ENCODE measurements around the gene TNFRSF14.

TNFRSF14 gene

DNA sequence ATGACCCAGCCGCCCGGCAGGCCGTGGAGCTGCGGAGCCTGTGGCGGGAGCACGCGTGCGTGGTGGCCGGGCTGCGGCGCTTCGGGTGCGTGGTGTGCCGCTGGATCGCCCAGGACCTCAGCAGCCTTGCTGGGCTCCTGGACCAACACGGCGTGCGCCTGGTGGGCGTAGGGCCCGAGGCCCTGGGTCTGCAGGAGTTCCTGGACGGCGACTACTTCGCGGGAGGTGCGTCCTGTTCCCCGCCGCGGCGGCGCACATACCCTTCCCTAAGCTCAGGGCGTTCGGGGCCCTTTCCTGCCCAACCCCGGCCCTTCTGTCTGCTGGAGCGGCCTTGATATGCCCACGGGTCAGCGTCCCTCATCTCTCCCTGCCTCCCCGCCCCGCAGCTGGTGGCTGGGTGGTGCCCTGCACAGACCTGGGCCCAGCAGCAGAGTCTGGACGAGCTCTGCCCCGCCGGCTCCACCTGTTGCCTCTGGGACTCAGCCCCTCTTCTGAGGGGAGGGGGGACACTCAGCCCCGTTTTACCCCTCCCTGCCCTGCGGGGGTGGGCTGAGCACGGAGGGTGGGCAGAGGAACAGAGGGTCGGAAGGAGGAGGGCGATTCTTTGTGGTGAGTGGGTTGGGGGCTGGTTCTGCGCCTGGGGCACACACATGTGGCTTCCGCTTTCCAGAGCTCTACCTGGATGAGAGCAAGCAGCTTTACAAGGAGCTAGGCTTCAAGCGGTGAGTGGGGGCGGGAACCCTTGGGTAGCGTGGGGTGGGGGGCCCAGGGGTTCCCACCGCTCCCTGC lies 31.1 kb downstream of the TNFRSF14 start:
- no peak for DNase-seq

DNA sequence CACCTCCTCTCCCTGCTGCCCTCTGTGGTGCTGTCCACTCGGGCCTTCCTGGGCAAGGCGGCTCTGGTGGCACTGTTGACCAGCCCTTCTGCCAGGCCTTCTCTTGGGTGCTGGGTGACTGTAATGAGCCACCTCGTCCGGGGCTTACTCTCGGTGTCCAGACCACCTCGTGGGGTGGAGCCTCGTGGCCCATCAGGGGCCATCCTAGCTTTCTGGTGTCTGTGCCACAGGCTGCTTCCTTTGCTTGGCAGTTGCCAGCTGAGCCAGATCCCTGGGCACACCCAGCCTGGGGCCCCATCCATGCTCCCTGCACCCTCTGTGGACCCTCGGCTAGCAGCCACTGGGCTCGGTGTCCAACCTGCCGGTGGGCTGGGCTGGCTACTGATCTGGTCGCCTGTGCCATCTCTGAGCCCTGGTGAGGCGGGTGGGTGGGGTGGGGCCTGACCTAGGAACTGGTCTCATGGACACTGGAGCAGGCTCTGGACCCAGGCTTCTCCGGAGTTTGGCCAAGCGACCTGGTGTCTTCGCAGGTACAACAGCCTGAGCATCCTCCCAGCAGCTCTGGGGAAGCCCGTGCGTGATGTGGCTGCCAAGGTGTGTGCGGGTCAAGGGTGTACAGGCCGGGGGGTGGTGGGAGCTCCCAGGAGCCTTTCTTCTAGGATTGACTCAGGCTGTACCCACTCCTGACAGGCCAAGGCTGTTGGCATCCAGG lies 31.8 kb downstream of the TNFRSF14 start:
- no peaks in the 10 kb centered on the region for H3K36me3 ChIP-seq (ENCODE audit: control insufficient read depth, insufficient read depth, low read length)
- H3K4me3 ChIP-seq (ENCODE audit: insufficient read depth, low read depth, low read length, poor library complexity, severe bottlenecking), result no peak overlapping the region
- no peak for DNase-seq
- peaks cover 40% of the 10 kb centered on the region for H3K4me1 ChIP-seq (ENCODE audit: control insufficient read depth, insufficient read depth, low read length, poor library complexity, severe bottlenecking)
- no peak overlapping the region for H3K27ac ChIP-seq (ENCODE audit: insufficient read depth, low read length, poor library complexity, severe bottlenecking)
- no peaks in the 10 kb centered on the region for H3K27me3 ChIP-seq (replicated peaks; ENCODE audit: control insufficient read depth, insufficient read depth, low read length, poor library complexity, severe bottlenecking)
- no peaks in the 10 kb centered on the region for H3K9me3 ChIP-seq (ENCODE audit: control insufficient read depth, low read length)

More for the DNA sequence above, 31.1 kb downstream of the TNFRSF14 start:
- Histone ChIP-seq H3K4me1 (ENCODE audit: control insufficient read depth, insufficient read depth, low read length, poor library complexity, severe bottlenecking) (peaks cover 40% of the 10 kb centered on the region), H3K4me3 (ENCODE audit: insufficient read depth, low read depth, low read length, poor library complexity, severe bottlenecking) (peak overlapping the region; percentile 72), H3K36me3 (ENCODE audit: control insufficient read depth, insufficient read depth, low read length) (no peaks in the 10 kb centered on the region), H3K27me3 (replicated peaks; ENCODE audit: control insufficient read depth, insufficient read depth, low read length, poor library complexity, severe bottlenecking) (no peaks in the 10 kb centered on the region), H3K27ac (ENCODE audit: insufficient read depth, low read length, poor library complexity, severe bottlenecking) (peak overlapping the region; percentile 95), H3K9me3 (ENCODE audit: control insufficient read depth, low read length) (no peaks in the 10 kb centered on the region)

DNA sequence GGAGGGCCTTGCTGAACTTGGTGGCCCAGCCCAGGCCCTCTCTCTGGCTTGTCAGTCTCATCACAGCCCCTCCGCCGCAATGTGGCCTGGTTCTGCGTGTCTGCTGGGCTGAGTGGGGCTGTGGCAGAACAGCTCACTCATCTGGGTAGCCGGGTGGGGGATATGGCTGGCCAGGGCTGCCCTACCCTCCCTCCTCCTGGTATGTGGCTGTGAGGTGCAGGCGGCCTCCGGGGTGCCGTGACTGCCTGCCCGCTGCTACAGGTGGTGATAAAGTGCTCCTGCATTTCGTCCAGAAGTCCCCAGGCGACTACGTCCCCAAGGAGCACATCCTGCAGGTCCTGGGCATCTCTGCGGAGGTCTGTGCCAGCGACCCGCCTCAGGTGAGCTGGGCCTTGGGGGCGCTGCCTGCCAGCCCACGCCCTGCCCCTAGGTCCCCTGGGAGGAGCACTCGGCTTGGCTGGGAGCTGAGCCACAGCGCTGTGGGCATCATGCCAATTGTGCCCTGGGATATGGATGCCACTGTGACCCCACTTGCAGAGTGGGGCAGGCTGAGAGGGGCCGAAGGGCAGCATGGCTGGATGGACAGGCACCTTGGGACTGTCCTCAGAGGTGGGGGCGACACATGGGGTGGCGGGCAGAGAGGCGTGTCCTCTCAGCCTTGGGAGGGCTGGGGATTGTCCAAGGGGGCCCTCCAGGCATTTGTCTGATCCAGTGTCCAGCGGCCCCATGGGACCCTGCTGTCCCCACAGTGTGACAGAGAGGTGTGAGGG lies 32.7 kb downstream of the TNFRSF14 start:
- Histone ChIP-seq H3K4me1 (ENCODE audit: control insufficient read depth, insufficient read depth, low read length, poor library complexity, severe bottlenecking) (peaks cover 34% of the 10 kb centered on the region), H3K27ac (ENCODE audit: insufficient read depth, low read length, poor library complexity, severe bottlenecking) (no peak overlapping the region), H3K9me3 (ENCODE audit: control insufficient read depth, low read length) (no peaks in the 10 kb centered on the region), H3K27me3 (replicated peaks; ENCODE audit: control insufficient read depth, insufficient read depth, low read length, poor library complexity, severe bottlenecking) (no peaks in the 10 kb centered on the region), H3K4me3 (ENCODE audit: insufficient read depth, low read depth, low read length, poor library complexity, severe bottlenecking) (no peak overlapping the region), H3K36me3 (ENCODE audit: control insufficient read depth, insufficient read depth, low read length) (no peaks in the 10 kb centered on the region)
- DNase-seq, result no peak

DNA sequence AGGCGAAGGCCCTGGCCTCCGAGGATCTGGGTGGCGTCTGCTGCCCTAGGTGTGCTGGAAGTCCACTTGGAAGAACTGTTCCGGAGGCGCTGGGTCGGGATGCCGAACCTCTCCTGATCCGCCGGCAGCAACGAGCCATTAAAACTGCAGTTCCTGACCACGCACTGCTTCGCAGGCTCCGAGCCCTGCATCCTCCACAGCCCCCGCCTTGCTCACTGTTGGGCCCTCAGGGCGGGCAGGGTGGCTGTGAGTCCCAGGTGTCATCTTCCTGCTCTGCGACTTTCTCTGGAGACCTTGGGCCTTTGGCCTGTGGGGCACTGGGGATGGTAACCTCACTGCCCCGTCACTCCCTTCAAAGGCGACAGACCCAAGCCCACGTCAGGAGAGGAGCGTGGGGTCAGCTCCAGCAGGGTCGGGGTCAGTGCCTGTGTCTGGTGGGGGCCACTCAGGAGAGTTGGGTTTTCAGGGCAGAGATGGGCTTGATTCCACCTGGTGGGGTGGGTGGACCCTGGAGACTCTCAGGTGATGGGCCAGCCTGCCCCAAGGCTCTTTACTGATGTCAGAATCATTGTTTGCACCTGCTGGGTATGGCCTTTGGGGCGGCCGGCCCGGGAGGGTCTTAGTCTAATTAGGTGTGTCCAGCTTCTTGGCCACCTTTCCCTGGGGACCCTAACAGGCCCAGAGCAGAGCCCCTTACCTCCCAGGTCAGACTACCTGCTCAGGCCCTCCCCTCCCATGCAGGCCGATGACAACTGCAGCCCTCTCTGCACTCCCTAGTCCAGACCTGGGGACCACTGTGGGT lies 33.5 kb downstream of the TNFRSF14 start:
- peaks cover 27% of the 10 kb centered on the region for H3K4me1 ChIP-seq (ENCODE audit: control insufficient read depth, insufficient read depth, low read length, poor library complexity, severe bottlenecking)
- H3K36me3 ChIP-seq (ENCODE audit: control insufficient read depth, insufficient read depth, low read length), result no peaks in the 10 kb centered on the region
- no peaks in the 10 kb centered on the region for H3K9me3 ChIP-seq (ENCODE audit: control insufficient read depth, low read length)
- H3K4me3 ChIP-seq (ENCODE audit: insufficient read depth, low read depth, low read length, poor library complexity, severe bottlenecking), result no peak overlapping the region
- H3K27ac ChIP-seq (ENCODE audit: insufficient read depth, low read length, poor library complexity, severe bottlenecking), result no peak overlapping the region
- no peak for DNase-seq
- no peaks in the 10 kb centered on the region for H3K27me3 ChIP-seq (replicated peaks; ENCODE audit: control insufficient read depth, insufficient read depth, low read length, poor library complexity, severe bottlenecking)

DNA sequence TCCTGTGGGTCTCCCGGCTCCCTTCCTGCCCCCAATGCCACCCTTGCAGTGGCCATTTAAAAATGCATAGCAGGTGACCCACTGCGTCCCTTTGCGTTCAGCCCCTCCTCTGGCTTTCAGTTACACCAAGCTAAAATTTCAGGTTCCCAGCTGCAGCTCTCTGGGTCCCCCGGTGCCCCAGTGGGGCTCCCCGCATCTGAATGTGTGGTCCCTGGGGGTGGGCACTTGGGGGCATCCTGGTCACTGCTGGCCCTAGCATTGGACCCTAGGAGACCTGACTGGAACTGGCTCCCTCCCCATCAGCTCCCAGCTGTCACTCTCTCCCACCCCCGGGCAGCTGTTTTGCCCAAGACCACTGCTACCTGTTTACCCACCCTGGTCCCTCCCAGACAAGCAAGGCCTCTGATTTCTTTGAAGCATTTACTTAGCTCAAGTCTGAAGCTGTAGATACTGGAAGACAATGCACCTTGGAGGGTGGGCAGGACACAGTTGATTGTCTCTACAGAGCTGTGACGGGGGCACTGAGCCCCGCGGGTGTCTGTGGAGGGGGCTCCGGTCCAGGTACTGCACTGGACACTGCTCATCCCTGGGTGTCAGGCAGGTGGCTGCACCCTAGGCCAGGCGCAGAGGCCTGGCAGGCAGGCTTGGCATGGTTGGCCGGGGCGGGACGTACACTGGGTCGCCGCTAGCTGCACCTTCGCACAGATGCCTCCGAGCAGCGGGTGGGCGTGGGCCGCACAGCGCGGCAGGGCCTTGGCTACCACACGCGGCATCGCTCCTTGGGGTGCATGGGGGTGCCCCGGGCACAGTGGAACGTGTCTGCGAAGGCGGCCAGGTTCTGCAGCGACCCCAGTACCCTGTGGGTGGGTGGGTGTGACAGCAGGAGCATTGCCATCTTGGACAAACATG lies 34.3 kb downstream of the TNFRSF14 start:
- Histone ChIP-seq H3K27me3 (replicated peaks; ENCODE audit: control insufficient read depth, insufficient read depth, low read length, poor library complexity, severe bottlenecking) (no peaks in the 10 kb centered on the region), H3K9me3 (ENCODE audit: control insufficient read depth, low read length) (no peaks in the 10 kb centered on the region), H3K4me3 (ENCODE audit: insufficient read depth, low read depth, low read length, poor library complexity, severe bottlenecking) (no peak overlapping the region), H3K27ac (ENCODE audit: insufficient read depth, low read length, poor library complexity, severe bottlenecking) (no peak overlapping the region), H3K36me3 (ENCODE audit: control insufficient read depth, insufficient read depth, low read length) (no peaks in the 10 kb centered on the region), H3K4me1 (ENCODE audit: control insufficient read depth, insufficient read depth, low read length, poor library complexity, severe bottlenecking) (peaks cover 18% of the 10 kb centered on the region)
- no peak for DNase-seq

DNA sequence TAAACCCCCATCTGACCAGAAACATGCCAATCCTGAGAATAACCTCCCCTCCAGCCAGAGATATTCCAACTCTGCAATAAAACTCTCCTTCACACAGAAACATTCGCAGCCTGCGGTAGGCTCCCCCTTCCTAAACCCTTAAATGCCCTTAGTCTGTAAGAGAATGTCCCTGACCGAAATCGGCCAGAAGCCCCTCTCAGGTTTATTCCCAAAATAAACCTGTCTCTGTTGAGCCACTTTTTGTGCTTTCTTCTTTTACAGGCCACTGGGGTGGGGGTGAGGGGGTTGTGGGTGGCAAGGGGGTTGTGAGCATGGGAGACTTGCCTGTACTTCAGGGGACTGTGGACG lies 35.0 kb downstream of the TNFRSF14 start:
- no peaks in the 10 kb centered on the region for H3K9me3 ChIP-seq (ENCODE audit: control insufficient read depth, low read length)

DNA sequence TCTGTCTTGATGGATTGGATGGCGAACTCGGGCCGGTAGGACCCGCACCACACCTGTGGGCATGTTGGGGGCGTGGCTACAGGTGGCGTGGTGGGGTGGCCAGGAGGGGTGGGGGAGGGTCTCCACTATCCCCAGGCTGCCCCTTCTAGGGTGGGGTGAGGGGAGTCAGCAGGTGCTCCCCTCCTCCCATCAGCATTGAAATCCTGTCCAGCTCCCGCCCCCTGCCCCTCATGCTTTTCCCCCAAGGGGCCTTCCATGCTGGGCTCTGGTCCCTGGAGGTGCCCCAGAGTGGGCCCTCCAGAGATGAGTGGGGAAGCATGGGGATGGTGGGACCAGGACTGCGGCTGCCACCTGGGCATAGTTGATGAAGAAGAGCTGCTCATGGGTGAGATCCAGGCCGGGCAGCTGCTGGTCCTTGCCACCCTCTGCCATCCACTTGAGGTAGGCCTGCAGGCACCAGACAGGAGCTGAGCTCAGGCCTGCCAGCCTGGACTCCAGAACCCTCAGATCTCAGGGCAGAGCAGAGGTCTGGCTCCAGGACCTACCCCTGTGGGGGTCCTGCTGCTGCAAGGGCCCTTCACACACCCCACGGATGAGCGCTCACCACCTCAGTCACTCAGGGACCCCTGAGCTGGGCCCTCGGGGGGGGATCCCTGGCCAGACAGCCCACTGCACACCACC lies 35.5 kb downstream of the TNFRSF14 start:
- no peaks in the 10 kb centered on the region for H3K27me3 ChIP-seq (replicated peaks; ENCODE audit: control insufficient read depth, insufficient read depth, low read length, poor library complexity, severe bottlenecking)
- no peaks in the 10 kb centered on the region for H3K9me3 ChIP-seq (ENCODE audit: control insufficient read depth, low read length)
- peaks cover 9% of the 10 kb centered on the region for H3K4me1 ChIP-seq (ENCODE audit: control insufficient read depth, insufficient read depth, low read length, poor library complexity, severe bottlenecking)
- DNase-seq, result no peak
- no peaks in the 10 kb centered on the region for H3K36me3 ChIP-seq (ENCODE audit: control insufficient read depth, insufficient read depth, low read length)
- no peak overlapping the region for H3K4me3 ChIP-seq (ENCODE audit: insufficient read depth, low read depth, low read length, poor library complexity, severe bottlenecking)
- H3K27ac ChIP-seq (ENCODE audit: insufficient read depth, low read length, poor library complexity, severe bottlenecking), result no peak overlapping the region

More for the DNA sequence above, 35.0 kb downstream of the TNFRSF14 start:
- Histone ChIP-seq H3K27ac (ENCODE audit: insufficient read depth, low read length, poor library complexity, severe bottlenecking) (no peak overlapping the region), H3K4me1 (ENCODE audit: control insufficient read depth, insufficient read depth, low read length, poor library complexity, severe bottlenecking) (peaks cover 11% of the 10 kb centered on the region), H3K27me3 (replicated peaks; ENCODE audit: control insufficient read depth, insufficient read depth, low read length, poor library complexity, severe bottlenecking) (no peaks in the 10 kb centered on the region), H3K36me3 (ENCODE audit: control insufficient read depth, insufficient read depth, low read length) (no peaks in the 10 kb centered on the region), H3K4me3 (ENCODE audit: insufficient read depth, low read depth, low read length, poor library complexity, severe bottlenecking) (no peak overlapping the region)
- DNase-seq, result no peak

DNA sequence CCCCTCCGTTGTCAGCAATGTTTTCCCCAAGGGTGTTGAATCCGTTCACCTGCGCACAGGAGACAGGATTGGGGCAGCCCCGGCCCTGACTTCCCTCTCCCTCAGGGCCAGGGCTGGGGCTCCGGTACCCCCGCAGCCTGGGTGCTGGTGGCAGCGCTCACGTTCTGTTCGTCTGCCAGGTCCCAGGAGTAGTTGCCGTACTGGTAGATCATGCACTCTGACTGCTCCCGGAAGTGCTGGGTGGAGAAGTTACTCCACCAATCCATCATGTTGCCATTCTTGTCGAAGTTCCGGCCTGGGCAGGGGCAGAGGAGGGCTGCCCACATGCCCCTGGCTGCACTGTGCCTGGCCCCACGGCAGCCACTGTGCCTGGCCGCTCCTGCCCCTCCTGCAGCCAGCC lies 36.5 kb downstream of the TNFRSF14 start:
- DNase-seq, result no peak
- H3K27ac ChIP-seq (ENCODE audit: insufficient read depth, low read length, poor library complexity, severe bottlenecking), result no peak overlapping the region
- no peaks in the 10 kb centered on the region for H3K9me3 ChIP-seq (ENCODE audit: control insufficient read depth, low read length)
- H3K27me3 ChIP-seq (replicated peaks; ENCODE audit: control insufficient read depth, insufficient read depth, low read length, poor library complexity, severe bottlenecking), result no peaks in the 10 kb centered on the region
- H3K4me3 ChIP-seq (ENCODE audit: insufficient read depth, low read depth, low read length, poor library complexity, severe bottlenecking), result no peak overlapping the region
- peaks cover 4% of the 10 kb centered on the region for H3K4me1 ChIP-seq (ENCODE audit: control insufficient read depth, insufficient read depth, low read length, poor library complexity, severe bottlenecking)
- H3K36me3 ChIP-seq (ENCODE audit: control insufficient read depth, insufficient read depth, low read length), result no peaks in the 10 kb centered on the region
